ENCODE data around the gene MANSC1.

DNA sequence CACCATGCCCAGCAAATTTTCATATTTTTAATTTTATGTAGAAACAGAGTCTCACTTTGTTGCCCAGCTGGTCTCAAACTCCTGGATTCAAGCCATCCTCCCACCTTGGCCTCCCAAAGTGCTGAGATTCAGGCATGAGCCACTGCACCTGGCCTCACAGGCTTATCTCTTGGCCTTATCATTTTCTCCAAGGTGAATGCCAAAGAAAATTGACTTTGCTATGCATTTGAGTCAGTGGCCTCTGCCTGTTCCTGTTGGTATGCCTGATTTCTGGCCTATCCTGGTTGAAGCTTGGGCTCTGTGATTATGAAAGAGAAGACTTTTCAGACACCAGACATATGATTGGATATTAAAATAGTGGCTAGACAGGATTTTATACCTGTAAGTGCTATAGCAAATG lies 34.2 kb downstream of the MANSC1 start:
- TF ChIP-seq, protein P1, sequence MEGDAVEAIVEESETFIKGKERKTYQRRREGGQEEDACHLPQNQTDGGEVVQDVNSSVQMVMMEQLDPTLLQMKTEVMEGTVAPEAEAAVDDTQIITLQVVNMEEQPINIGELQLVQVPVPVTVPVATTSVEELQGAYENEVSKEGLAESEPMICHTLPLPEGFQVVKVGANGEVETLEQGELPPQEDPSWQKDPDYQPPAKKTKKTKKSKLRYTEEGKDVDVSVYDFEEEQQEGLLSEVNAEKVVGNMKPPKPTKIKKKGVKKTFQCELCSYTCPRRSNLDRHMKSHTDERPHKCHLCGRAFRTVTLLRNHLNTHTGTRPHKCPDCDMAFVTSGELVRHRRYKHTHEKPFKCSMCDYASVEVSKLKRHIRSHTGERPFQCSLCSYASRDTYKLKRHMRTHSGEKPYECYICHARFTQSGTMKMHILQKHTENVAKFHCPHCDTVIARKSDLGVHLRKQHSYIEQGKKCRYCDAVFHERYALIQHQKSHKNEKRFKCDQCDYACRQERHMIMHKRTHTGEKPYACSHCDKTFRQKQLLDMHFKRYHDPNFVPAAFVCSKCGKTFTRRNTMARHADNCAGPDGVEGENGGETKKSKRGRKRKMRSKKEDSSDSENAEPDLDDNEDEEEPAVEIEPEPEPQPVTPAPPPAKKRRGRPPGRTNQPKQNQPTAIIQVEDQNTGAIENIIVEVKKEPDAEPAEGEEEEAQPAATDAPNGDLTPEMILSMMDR (IDR thresholded peaks at IDR 0.05) = no peak
- no peak for TF ChIP-seq POLR2A (IDR thresholded peaks at IDR 0.05)

All from uterus (tissue), 2 donors.